DMS79 (cell line): Measurements from ENCODE around the gene BEAN1.

Experiments
- DNase-seq: peaks from one replicate; lab custom pipeline; 2025; lab: John Stamatoyannopoulos, UW

The BEAN1 gene, protein sequence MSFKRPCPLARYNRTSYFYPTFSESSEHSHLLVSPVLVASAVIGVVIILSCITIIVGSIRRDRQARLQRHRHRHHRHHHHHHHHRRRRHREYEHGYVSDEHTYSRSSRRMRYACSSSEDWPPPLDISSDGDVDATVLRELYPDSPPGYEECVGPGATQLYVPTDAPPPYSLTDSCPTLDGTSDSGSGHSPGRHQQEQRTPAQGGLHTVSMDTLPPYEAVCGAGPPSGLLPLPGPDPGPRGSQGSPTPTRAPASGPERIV

DNA sequence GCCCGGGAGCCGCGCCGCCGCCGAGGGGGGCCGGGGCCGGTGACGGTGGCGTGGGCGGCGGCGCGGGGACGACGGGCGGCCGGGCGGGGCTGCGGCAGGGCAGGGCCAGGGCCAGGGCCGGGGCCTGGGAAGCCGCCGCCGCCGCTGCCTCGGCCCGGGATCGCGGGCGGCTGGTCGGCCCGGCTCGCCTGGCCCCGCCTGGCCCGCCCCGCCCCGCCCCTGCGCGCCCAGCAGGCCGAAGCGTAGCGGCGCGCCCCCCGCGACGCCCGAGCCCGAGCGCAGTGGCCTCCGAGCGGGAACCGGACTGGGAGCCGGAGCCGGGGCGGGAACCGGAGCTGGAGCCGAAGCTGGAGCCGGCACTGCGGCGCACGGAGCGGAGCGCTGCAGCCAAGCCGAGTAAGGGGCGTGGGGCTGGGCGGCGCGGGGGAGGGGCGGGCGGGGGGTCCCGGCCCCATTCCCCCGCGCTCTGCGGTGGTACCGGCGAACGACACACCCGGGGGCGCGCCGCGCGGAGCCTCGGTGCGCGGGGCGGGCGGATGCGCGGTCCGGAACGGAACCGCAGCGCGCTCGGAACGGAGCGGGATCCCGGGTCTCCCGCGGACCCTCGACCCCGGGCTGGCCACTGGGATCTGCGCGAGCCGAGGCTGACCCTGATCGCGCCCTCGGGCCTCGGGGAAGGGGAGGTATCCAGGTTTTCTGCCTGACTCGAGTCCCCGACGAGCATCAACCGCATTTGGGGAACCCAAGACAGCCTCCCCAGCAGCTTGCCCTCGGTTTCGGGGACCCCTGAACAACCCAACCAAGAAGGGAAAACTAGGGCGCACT, at the start of gene BEAN1:
Gene BEAN1, plus strand, starts transcription at position 260 of the 825 bp plus-strand sequence. CDS start 10,382 bp downstream, outside the sequence.
- no peak for DNase-seq

DNA sequence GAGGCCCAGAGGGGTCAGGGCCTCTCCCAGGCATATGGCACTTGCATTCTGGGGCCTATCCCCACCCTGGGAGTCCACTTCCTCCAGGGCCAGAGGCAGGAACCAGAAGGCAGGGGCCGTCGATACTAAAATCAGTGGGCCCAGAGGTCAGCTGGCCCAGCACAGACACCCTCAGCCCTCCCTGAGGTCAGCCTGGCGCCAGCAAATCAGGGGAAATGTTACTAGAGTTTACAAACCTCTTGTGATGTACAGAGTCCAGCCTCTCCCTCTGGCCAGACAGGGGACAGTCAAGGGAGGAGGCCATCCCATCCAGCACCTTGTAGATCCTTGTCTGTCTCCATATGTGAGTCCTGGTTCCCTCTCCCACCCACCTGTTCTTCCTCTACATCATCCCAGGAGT, 49.8 kb upstream of the BEAN1 start:
- no peak for DNase-seq

DNA sequence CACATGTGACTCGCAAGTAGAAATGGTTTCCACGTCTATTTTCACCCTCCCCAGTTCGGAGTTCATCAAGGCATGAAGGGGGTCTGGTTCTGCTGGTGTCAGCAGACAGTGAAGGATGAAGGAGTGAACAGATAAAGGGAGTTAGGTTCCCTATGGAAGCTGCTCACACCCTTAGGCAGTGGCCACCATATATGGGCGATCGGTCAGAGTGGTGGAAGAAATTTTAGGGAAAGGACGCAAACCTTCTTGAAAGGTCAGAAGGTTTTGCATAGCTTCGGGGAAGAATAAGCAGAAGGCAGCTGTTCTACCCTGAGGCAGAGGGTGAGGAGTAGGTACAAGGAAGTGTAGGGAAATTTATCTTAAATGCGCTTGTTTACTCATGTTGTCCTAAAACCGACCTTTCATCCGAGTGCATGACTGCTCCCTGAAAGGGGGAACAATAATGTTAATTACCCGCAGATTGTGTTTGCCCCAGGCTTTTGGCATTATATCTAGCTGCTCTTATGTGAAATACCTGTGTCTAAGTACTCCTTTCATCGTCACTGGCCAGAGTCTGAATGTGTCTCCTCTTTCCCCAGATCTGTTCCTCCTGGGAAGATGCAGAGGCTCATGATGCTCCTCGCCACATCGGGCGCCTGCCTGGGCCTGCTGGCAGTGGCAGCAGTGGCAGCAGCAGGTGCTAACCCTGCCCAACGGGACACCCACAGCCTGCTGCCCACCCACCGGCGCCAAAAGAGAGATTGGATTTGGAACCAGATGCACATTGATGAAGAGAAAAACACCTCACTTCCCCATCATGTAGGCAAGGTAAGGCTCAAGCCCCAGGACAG, 48.1 kb upstream of the BEAN1 start:
- peak; percentile 0 for DNase-seq

- no peak for DNase-seq
These were observed 47.5 kb upstream of the BEAN1 start for GRCh38 chr16:66379571-66379941.

GRCh38 chr16:66380421-66380820, 46.7 kb upstream of the BEAN1 start:
- DNase-seq, result no peak

GRCh38 chr16:66381585-66382170, 45.4 kb upstream of the BEAN1 start:
- no peak for DNase-seq

DNA sequence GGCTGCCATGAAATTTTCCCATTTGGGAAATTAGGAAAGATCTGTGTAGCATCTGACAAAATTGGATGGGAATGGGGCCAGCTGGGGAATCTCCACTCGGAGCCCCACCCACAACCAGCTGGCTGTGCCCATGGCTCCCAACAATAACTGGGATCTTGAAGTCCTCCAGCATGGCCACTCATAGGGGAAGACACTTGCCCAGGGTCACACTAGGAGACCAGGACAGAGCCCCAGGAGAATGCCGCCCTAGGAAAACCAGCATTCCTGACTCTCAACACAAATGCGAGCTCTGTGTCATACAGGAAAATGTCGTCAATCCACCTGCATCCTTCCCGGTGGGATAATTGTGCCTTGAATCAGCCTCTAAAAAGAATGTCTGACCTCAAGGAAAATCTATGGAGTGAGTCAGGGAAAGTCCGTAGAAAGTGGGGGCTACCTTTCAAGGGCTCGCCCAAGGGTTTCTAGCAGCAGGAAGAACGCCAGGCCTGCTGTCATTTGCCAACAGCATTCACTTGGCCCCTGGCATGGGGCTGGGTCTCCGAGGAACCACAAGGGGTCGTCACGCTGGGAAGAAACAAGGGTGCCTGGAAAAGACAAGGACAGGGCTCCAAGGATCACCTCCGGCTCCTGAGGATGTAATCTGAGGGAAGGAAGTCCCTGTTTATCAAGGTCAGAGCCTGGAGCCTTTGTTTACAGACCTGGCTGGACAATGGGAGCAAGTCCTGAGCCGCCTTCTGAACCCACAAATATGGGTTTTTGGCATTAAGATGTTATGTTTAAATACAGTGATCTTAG, 44.7 kb upstream of the BEAN1 start:
- DNase-seq, result no peak

DNA sequence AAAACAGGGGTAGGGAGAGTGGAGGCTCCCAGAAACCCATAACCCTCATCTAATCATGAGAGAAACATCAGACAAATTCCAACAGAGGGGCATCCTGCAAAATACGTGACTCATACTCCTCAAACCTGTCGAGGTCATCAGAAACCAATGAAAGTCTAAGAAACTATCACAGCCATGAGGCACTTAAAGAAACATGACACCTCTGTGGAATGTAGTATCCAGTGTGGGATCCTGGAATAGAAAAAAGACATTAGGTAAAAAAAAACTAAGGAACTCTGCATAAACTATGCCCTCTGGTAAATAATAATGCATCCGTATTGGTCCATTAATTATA, 44.2 kb upstream of the BEAN1 start:
- DNase-seq, result no peak

DNA sequence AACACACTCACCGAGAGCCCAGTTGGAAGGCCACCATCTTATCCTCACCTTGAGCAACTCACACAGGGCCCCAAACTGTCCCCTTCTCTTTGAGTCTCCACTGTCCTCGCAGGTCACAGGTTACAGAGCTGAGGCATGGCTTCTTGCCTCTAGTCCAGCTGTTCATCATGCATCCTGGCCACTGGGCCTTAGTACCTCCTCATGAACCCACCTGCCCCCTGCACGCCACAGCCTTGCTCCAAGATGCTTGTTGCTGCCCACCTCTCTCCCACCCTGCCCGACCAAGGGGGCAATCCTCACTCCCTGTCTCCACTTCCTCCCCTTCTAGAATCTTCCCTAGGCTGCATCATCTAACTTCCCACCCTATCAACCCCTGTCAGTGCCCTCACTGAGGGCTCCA, 43.5 kb upstream of the BEAN1 start:
- no peak for DNase-seq

- no peak for DNase-seq
These were observed 41.7 kb upstream of the BEAN1 start for GRCh38 chr16:66385415-66385814.

DNA sequence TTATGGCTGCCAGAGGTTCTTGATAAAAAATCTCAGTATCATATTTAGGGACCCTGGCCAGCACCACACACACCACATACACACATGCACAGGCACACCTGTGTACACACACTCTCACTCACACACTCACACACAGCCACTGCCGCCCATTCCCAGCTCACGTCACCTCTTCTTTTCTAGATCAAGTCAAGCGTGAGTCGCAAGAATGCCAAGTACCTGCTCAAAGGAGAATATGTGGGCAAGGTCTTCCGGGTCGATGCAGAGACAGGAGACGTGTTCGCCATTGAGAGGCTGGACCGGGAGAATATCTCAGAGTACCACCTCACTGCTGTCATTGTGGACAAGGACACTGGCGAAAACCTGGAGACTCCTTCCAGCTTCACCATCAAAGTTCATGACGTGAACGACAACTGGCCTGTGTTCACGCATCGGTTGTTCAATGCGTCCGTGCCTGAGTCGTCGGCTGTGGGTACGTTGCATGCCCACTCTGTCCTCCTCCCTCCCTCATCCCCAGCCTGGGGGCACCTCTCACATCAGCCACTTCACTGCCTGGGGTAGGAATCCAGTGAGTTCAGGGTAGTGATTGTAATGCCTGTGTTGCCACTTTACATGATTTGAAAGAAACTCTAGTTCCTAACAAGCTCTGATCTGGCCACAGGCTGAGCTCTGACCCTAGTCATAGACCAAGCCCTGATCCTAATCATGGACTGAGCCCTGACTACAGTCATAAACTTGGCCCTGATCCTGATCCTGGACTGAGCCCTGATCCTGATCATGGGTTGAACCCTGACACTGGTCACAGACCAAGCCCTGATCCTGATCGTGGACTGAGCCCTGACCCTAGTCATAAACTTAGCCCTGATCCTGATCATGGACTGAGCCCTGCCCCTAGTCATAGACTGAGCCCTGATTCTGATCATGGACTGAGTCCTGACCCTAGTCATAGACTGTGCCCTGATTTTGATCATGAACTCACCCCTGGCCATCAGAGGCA, 40.2 kb upstream of the BEAN1 start:
- DNase-seq, result peak; percentile 65

GRCh38 chr16:66387817-66388332, 39.2 kb upstream of the BEAN1 start:
- DNase-seq, result no peak

GRCh38 chr16:66388350-66389139, 38.5 kb upstream of the BEAN1 start:
- no peak for DNase-seq

GRCh38 chr16:66389256-66390176, 37.6 kb upstream of the BEAN1 start:
- DNase-seq, result no peak

DNA sequence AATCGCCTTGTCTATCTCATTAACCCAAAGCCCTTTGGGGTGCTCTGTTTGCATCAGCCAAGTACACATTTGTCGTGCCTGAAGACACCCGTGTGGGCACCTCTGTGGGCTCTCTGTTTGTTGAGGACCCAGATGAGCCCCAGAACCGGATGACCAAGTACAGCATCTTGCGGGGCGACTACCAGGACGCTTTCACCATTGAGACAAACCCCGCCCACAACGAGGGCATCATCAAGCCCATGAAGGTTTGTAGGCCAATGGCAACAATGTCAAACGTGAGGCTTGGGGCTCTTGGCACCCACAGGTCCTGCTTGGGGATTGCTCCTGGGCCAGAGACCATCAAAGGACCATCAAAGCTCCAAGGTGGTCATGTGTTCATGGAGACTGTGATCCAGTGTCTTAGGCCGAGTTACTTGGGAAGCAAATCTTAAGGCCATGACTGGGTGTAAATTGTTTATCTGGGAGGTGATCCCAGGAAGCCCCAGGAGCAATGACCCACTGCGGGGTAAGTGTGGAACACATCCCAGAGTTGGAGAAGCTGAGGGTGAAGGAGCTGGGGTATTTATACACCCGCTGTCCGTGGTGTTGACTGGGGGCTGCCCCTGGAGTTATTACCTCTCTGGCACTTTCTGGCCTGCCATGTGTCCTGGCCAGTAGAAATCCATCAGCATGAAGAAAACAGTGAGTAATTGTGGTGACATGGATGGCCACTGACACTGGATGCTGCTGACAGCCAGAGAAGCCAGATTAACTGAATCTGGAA, 36.6 kb upstream of the BEAN1 start:
- DNase-seq, result no peak

DNA sequence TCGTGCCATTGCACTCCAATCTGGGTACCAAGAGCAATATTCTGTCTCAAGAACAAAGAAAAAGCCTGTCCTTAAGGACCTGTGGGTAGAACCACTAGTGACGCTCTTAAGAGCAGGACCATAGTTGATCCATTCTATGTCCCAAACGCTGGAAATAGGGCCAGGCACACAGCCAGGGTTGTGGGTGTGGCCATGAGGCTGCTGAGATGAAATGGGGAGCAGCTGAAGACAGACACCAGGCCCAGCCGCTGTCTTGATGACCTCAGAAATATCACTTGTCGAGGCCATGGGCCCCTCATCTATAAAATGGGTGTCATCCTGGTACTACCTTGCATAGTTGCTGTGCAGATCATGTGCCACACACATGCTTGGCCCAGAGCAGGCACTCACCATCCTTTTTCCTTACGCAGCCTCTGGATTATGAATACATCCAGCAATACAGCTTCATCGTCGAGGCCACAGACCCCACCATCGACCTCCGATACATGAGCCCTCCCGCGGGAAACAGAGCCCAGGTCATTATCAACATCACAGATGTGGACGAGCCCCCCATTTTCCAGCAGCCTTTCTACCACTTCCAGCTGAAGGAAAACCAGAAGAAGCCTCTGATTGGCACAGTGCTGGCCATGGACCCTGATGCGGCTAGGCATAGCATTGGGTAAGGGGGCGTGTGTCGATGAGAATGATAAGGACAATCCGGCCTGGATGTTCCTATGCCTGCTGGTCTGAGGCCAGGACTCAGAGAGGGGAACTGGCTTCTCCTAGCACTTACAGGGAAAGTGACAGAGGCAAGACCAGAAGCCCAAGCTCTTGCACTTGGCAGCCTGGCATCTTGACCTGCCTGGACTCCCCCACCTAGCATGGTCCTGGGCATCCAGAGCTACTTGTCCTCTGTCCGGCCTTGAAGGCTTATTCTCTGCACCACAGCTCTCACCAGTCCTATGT, 35.1 kb upstream of the BEAN1 start:
- no peak for DNase-seq
